HepG2 (cell line): ENCODE results near the gene WASHC4. TPM values are rescaled to one million over a fixed set of nuclear protein-coding genes. Genes with fewer than 3 reads are reported as not detected.
A peak's percentile ranks its signal among the peaks of the same experiment; 100 is the strongest.

Experiments
- ATAC-seq: fragments of 200-7000 bp; cut with Tn5 transposase; 3 replicates; pipeline ENCODE4 v1.9.1; 2020; ENCODE audit warnings: mild to moderate bottlenecking, moderate library complexity
- BruUV-seq: library from RNA; stranded (reverse); fragments of 400-500 nt; replicated peaks from 2 replicates; lab custom pipeline; 2021; lab: Mats Ljungman, UMichigan
- CTCF ChIA-PET: fragments of 300-600 bp; formaldehyde crosslinking; extraction: SDS; loops from one replicate; lab custom pipeline; 2021; ENCODE audit warnings: low total read pairs, inconsistent platforms, low intra/inter-chr PET ratio; lab: Yijun Ruan, JAX
- POLR2A ChIA-PET: fragments of 350-600 bp; sonication (Branson Sonifier 250); formaldehyde crosslinking; loops from one replicate; lab custom pipeline; 2020; ENCODE audit warnings: antibody characterized with exemption, inconsistent platforms; lab: Yijun Ruan, JAX
- DNase-seq: peaks from one replicate; pipeline ENCODE4 v3.0.0-alpha.2; 2015; ENCODE audit warnings: low spot score
- FAIRE-seq: peaks from 3 replicates; lab custom pipeline; 2011; peaks lifted over from hg19 to GRCh38; lab: Jason Lieb, UNC
- H2AFZ ChIP-seq: one replicate; pipeline ENCODE4 v1.6.1; 2011; ENCODE audit warnings: low read length, inconsistent platforms
- H3K27ac ChIP-seq: fragments of 300-600 bp; 3 replicates; pipeline ENCODE4 v1.8.0; 2011; ENCODE audit warnings: mixed run types, mild to moderate bottlenecking, mixed read lengths, low read length, inconsistent platforms; ENCODE audit not compliant: insufficient read depth; ENCODE audit errors: extremely low read length
- H3K27me3 ChIP-seq, 2 experiments: fragments of 200-600 bp in 1 of 2; 2 replicates in 1 of 2; 3 replicates in 1 of 2; pipeline versions ENCODE4 v1.6.0 to v1.8.0; 2011; ENCODE audit warnings: low read length in 2 of 2, mild to moderate bottlenecking in 2 of 2, moderate library complexity in 2 of 2, inconsistent platforms in 1 of 2; ENCODE audit not compliant: insufficient read depth in 2 of 2, control insufficient read depth in 1 of 2
- H3K36me3 ChIP-seq, 2 experiments: fragments of 200-600 bp in 1 of 2; replicated peaks in 1 of 2; 2 replicates in 1 of 2; 3 replicates in 1 of 2; pipeline versions ENCODE4 v1.5.1 to v1.8.0; 2011; ENCODE audit warnings: low read length in 2 of 2, inconsistent platforms in 1 of 2; ENCODE audit not compliant: insufficient read depth in 2 of 2, control insufficient read depth in 1 of 2
- H3K4me1 ChIP-seq: 2 replicates; pipeline ENCODE4 v1.5.1; 2012; ENCODE audit warnings: low read length, inconsistent platforms; ENCODE audit not compliant: insufficient read depth
- H3K4me2 ChIP-seq: 2 replicates; pipeline ENCODE4 v1.6.0; 2011; ENCODE audit warnings: low read depth, low read length, inconsistent platforms
- H3K4me3 ChIP-seq, 3 experiments: fragments of 200-600 bp in 1 of 3; sonication (generic), shearing (Covaris generic) in 1 of 3; replicated peaks in 1 of 3; 2 replicates each; pipeline ENCODE4 v1.5.1; 2011 to 2016; ENCODE audit warnings: low read length in 3 of 3, inconsistent platforms in 2 of 3, low read depth in 2 of 3, mild to moderate bottlenecking in 2 of 3, control low read depth in 1 of 3, mixed read lengths in 1 of 3; ENCODE audit not compliant: insufficient read depth in 1 of 3
- H3K79me2 ChIP-seq: one replicate; pipeline ENCODE4 v1.6.1; 2011; ENCODE audit warnings: low read length, inconsistent platforms; ENCODE audit not compliant: insufficient read depth
- H3K9ac ChIP-seq: 2 replicates; pipeline ENCODE4 v1.6.0; 2011; ENCODE audit warnings: mild to moderate bottlenecking, low read depth, low read length, inconsistent platforms; ENCODE audit not compliant: insufficient read depth
- H3K9me3 ChIP-seq: 2 replicates; pipeline ENCODE4 v1.5.1; 2012; ENCODE audit warnings: mild to moderate bottlenecking, low read length
- H4K20me1 ChIP-seq: 2 replicates; pipeline ENCODE4 v1.6.0; 2011; ENCODE audit warnings: inconsistent platforms, mild to moderate bottlenecking, low read length, moderate library complexity; ENCODE audit not compliant: insufficient read depth
- ARID3A ChIP-seq: IDR thresholded peaks from 2 replicates; pipeline ENCODE4 v1.6.1; 2012; ENCODE audit warnings: low read depth, low read length, improper control_type of control experiment
- CREB1 ChIP-seq, 2 experiments: fragments of 450-650 bp in 1 of 2; IDR thresholded peaks; 2 replicates each; pipeline ENCODE4 v1.6.1; 2016 to 2017; ENCODE audit warnings: control low read depth in 1 of 2, mild to moderate bottlenecking in 1 of 2, missing compliant biosample characterization in 1 of 2, missing genetic modification characterization in 1 of 2
- DR1 ChIP-seq: sonication (generic); formaldehyde crosslinking; IDR thresholded peaks from 2 replicates; pipeline ENCODE4 v1.8.0; 2021; ENCODE audit warnings: mild to moderate bottlenecking, missing genetic modification reagents, inconsistent platforms
- ETS1 ChIP-seq: sonication (generic); formaldehyde crosslinking; IDR thresholded peaks from 2 replicates; pipeline ENCODE4 v1.4.0; 2020; ENCODE audit warnings: missing genetic modification reagents
- MAFF ChIP-seq: IDR thresholded peaks from 2 replicates; pipeline ENCODE4 v1.6.1; 2011; ENCODE audit warnings: low read depth, low read length, improper control_type of control experiment
- NCOA2 ChIP-seq: sonication (generic); formaldehyde crosslinking; IDR thresholded peaks from 2 replicates; pipeline ENCODE4 v1.8.0; 2022; ENCODE audit warnings: inconsistent platforms
- NONO ChIP-seq, 2 experiments: fragments of 450-650 bp in 1 of 2; sonication (generic) in 1 of 2; formaldehyde crosslinking in 1 of 2; IDR thresholded peaks in 1 of 2; conservative IDR thresholded peaks in 1 of 2; 2 replicates each; pipeline versions ENCODE4 v1.6.1 to v1.8.0; 2017 to 2022; ENCODE audit warnings: mild to moderate bottlenecking in 1 of 2, missing genetic modification reagents in 1 of 2, moderate library complexity in 1 of 2
- ONECUT2 ChIP-seq: sonication (generic); formaldehyde crosslinking; IDR thresholded peaks from 2 replicates; pipeline ENCODE4 v1.4.0; 2020; ENCODE audit warnings: missing genetic modification reagents
- POLR2G ChIP-seq: fragments of 200-400 bp; formaldehyde crosslinking; IDR thresholded peaks from 2 replicates; pipeline ENCODE4 v1.6.1; 2018; ENCODE audit warnings: mild to moderate bottlenecking, low read depth, low read length, moderate library complexity
- RARA ChIP-seq: IDR thresholded peaks from 2 replicates; pipeline ENCODE4 v1.6.1; 2016; ENCODE audit warnings: missing genetic modification reagents, missing compliant biosample characterization
- SNAI1 ChIP-seq: sonication (generic); formaldehyde crosslinking; IDR thresholded peaks from 2 replicates; pipeline ENCODE4 v1.5.0; 2020; ENCODE audit warnings: mild to moderate bottlenecking, missing genetic modification reagents, borderline replicate concordance
- SP5 ChIP-seq: IDR thresholded peaks from 2 replicates; pipeline ENCODE4 v1.6.1; 2016; ENCODE audit warnings: low read depth, borderline replicate concordance
- TCF7 ChIP-seq: sonication (generic); IDR thresholded peaks from 2 replicates; pipeline ENCODE4 v1.6.1; 2016; ENCODE audit warnings: antibody characterized with exemption, low read depth
- YEATS4 ChIP-seq: sonication (generic); formaldehyde crosslinking; IDR thresholded peaks from 2 replicates; pipeline ENCODE4 v1.4.0; 2020; ENCODE audit warnings: missing genetic modification reagents, borderline replicate concordance
- ZBTB1 ChIP-seq: sonication (generic); formaldehyde crosslinking; IDR thresholded peaks from 2 replicates; pipeline ENCODE4 v1.4.0; 2020; ENCODE audit warnings: missing genetic modification reagents, borderline replicate concordance
- ZGPAT ChIP-seq: IDR thresholded peaks from 2 replicates; pipeline ENCODE4 v1.6.1; 2016; ENCODE audit warnings: mild to moderate bottlenecking
- ZNF615 ChIP-seq: sonication (generic); formaldehyde crosslinking; IDR thresholded peaks from 2 replicates; pipeline ENCODE4 v1.5.0; 2020; ENCODE audit warnings: mild to moderate bottlenecking, missing genetic modification reagents, borderline replicate concordance
- ZNF7 ChIP-seq: IDR thresholded peaks from 2 replicates; pipeline ENCODE4 v1.6.1; 2016; ENCODE audit warnings: missing biosample characterization, missing genetic modification reagents
- ZNF703 ChIP-seq: sonication (generic); formaldehyde crosslinking; IDR thresholded peaks from 2 replicates; pipeline ENCODE4 v1.5.1; 2020; ENCODE audit warnings: missing genetic modification reagents, mild to moderate bottlenecking, moderate library complexity, borderline replicate concordance
- ZNF83 ChIP-seq: sonication (generic); formaldehyde crosslinking; IDR thresholded peaks from 2 replicates; pipeline ENCODE4 v1.4.0; 2020; ENCODE audit warnings: missing genetic modification reagents, mild to moderate bottlenecking, borderline replicate concordance
- ZSCAN9 ChIP-seq: IDR thresholded peaks from 2 replicates; pipeline ENCODE4 v1.6.1; 2016; ENCODE audit warnings: borderline replicate concordance
- WGBS: methylation state at CpG from one replicate; pipeline ENCODE4 v1.1.6; 2017; ENCODE audit warnings: low lambda C conversion rate; 5-methylcytosine and 5-hydroxymethylcytosine counted together
- in situ Hi-C: cut with HindIII; loops from 2 replicates; pipeline ENCODE4 v1.10.0; 2017; ENCODE audit warnings: low pct_unique_long_range_greater_than_20kb; ENCODE audit not compliant: extremely low pct_ligation_motif_present
- intact Hi-C: fragments of 100-400 bp; cut with micrococcal nuclease; formaldehyde crosslinking; loops from one replicate; pipeline ENCODE4 v1.10.0; 2022; ENCODE audit not compliant: unreplicated experiment
- polyA plus RNA-seq, 8 experiments: library from polyadenylated mRNA; depleted of rRNA in 3 of 8; stranded (reverse) in 7 of 8; unstranded in 1 of 8; fragments of >200 nt; fragmentation: Illumina TruSeq in 4 of 8; extraction: Trizol in 4 of 8; gene quantifications; 2 replicates each; pipeline versions ENCODE4 v1.2.1 to v1.2.3, GENCODE V29; 2011 to 2016; ENCODE audit warnings: low read depth in 4 of 8, missing spikeins in 1 of 8, mixed read lengths in 1 of 8; ENCODE audit not compliant: insufficient read depth in 1 of 8
- total RNA-seq, 5 experiments: library from RNA; depleted of rRNA; stranded (reverse); fragments of >200 nt; fragmentation: Illumina TruSeq; extraction: Trizol; gene quantifications; 2 replicates each; pipeline ENCODE4 v1.2.3, GENCODE V29; 2016; ENCODE audit warnings: low read depth in 1 of 5

The WASHC4 gene
- total and polyA plus RNA-seq, 2 of the 13 experiments (the other 11 are each of a cell fraction or from before 2014, with no cell fraction given): 21.0 to 36.3 TPM

- TF ChIP-seq ZNF615 (no peak), ZNF83 (CRISPR knock-in tag) (no peak), NONO (IDR thresholded peaks at IDR 0.05) (no peak), NONO (CRISPR knock-in tag; conservative IDR thresholded peaks at IDR 0.05) (no peak), RARA (no peak), ZNF703 (CRISPR knock-in tag) (no peak), ZBTB1 (CRISPR knock-in tag) (no peak)
These were observed 9.4 kb downstream of the WASHC4 start (continued) for GRCh38 chr12:105116969-105117368.

GRCh38 chr12:105120551-105120950, 13.0 kb downstream of the WASHC4 start:
- FAIRE-seq (no peak), DNase-seq (peak; percentile 61), ATAC-seq (peak; percentile 51; the same call in 1 of the 3 replicates)
- Histone ChIP-seq H3K4me3 (no peak overlapping the region), H2AFZ (no peak overlapping the region), H4K20me1 (no peaks in the 10 kb centered on the region), H3K9me3 (no peaks in the 10 kb centered on the region), H3K79me2 (no peaks in the 10 kb centered on the region), H3K27me3 (no peaks in the 10 kb centered on the region), H3K4me2 (no peak overlapping the region), H3K4me1 (peaks cover 10% of the 10 kb centered on the region; the same call in 1 of the 2 replicates), H3K9ac (no peak overlapping the region), H3K36me3 (peaks cover 12 to 41% of the 10 kb centered on the region in 2 experiments), H3K27ac (no peak overlapping the region)
- in situ Hi-C loops: no loop called here
- ChIA-PET CTCF (no interaction called here), POLR2A (interaction anchor here (1.1 kb wide), 1 partner anchor 13 kb away, joined by 3 read pairs; the partner anchor contains the start of gene WASHC4)
- BruUV-seq: no TSS peak
- intact Hi-C loops: no loop called here
- 72% methylated on average over 2 of the region's 2 CpGs for WGBS
- no peak for TF ChIP-seq YEATS4 (CRISPR knock-in tag)
- no peak for TF ChIP-seq ARID3A
- no peak for TF ChIP-seq ONECUT2
- TF ChIP-seq POLR2G: no peak
- TF ChIP-seq ZSCAN9 (CRISPR knock-in tag): no peak
- peak; percentile 51; the same call in 1 of the 2 replicates for TF ChIP-seq CREB1 (IDR thresholded peaks at IDR 0.05)
- no peak for TF ChIP-seq CREB1 (CRISPR knock-in tag; IDR thresholded peaks at IDR 0.05)
- no peak for TF ChIP-seq SP5 (CRISPR knock-in tag)
- no peak for TF ChIP-seq DR1 (CRISPR knock-in tag)
- peak; percentile 77 for TF ChIP-seq TCF7
- TF ChIP-seq SNAI1 (CRISPR knock-in tag): no peak
- TF ChIP-seq ETS1 (CRISPR knock-in tag): no peak
- TF ChIP-seq ZGPAT (CRISPR knock-in tag): 0 out of 2 replicates have a peak, but pooled peaks have one; percentile 26
- 0 out of 2 replicates have a peak, but pooled peaks have one; percentile 43 for TF ChIP-seq MAFF
- TF ChIP-seq NCOA2 (CRISPR knock-in tag): 0 out of 2 replicates have a peak, but pooled peaks have one; percentile 20
- no peak for TF ChIP-seq ZNF7
